GM19372 (cell line): ENCODE data around the gene CAPN15.

ENCODE experiments used
- ATAC-seq: cut with Tn5 transposase; IDR thresholded peaks from one replicate; pipeline ENCODE4 v1.9.1; 2021; ENCODE audit warnings: mild to moderate bottlenecking, low read depth, moderate library complexity; ENCODE audit not compliant: unreplicated experiment

CAPN15 gene

DNA sequence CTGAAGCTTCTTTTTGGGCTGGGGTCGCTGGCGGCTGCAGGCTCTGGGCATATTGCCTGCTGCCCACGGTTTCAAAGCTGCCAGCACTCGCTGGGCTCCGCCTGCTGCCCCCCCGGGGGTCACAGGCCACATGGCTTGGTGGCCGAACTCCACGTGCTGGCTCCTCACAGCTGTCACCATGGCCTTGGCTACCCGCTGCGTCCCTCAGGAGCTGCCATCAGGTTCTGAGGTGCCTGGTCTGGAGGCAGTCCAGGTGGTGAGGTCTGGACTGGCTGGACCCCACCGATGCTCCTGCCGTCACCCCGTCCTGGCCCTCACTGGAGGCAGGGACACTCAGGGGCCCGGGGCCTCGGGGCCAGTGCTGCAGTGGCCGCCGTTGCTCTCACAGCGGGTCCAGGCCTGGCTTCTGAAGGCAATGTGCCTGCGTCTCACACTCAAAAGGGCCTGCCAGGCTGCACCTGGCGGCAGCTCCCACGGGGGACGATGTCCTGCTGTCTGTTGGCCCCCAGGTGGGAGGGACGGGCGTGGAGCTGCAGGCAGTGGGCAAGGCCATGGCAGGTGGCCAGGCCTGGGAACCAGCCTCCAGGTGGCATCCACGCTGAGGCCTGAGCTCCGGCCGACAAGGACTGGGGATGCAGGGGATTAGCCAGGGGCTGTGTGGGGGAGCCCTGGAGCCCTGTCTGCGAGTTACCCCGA, 13.3 kb downstream of the CAPN15 start:
- ATAC-seq, result no peak

DNA sequence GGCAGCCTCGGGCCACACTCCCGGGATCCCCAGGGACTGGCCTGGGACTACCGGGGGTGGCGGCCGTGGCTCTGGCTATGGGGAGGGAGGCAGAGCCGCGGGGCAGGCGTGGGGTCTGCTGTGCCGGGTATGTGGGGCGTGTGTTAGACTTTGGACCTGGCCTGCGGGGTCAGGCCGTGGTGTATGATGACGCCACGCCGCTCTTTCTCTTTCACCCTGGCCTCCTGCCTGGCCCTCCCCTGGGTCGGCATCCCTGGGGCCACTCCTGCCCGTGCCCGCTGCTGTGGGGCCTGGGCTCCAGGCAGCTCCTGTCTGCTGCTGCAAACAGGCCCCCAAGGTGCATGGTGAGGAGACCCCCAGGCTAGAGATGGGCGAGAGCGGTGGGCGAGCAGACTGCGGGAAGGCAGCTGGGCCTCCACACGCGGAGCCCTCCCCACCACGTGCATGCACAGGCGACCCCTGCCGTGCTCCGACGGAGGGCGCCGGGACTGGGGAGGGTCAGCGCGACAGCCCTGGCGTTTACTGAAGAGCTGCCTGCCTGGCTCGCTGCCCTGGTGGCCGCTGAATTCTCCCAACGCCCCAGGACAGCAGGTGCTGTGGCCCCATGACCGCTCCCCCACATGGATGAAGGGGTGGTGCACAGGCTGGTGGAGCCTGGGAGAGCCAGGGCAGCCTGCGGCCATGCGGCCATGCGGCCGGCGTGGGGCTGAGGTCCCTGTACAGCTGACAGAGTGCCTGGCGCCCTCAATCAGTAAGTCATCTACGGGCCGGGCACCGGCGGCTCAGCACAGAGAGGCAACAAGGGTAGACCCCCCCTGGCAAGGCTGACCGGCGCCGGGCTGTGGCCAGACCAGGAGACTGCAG, 16.0 kb downstream of the CAPN15 start:
- ATAC-seq, result no peak

DNA sequence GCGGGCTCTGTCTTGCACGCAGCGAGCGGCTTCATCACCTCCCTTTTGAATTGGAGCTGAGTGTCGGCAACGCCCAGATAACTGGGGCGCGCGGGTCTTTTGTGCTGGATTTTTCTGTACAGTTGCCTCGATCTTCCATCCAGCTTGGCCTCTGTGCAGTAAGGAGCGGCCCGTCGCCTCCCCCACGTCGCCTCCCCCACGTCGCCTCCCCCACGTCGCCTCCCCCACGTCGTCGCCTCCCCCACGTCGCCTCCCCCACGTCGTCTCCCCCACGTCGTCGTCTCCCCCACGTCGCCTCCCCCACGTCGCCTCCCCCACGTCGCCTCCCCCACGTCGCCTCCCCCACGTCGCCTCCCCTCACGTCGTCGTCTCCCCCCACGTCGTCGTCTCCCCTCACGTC, 17.0 kb downstream of the CAPN15 start:
- no peak for ATAC-seq

DNA sequence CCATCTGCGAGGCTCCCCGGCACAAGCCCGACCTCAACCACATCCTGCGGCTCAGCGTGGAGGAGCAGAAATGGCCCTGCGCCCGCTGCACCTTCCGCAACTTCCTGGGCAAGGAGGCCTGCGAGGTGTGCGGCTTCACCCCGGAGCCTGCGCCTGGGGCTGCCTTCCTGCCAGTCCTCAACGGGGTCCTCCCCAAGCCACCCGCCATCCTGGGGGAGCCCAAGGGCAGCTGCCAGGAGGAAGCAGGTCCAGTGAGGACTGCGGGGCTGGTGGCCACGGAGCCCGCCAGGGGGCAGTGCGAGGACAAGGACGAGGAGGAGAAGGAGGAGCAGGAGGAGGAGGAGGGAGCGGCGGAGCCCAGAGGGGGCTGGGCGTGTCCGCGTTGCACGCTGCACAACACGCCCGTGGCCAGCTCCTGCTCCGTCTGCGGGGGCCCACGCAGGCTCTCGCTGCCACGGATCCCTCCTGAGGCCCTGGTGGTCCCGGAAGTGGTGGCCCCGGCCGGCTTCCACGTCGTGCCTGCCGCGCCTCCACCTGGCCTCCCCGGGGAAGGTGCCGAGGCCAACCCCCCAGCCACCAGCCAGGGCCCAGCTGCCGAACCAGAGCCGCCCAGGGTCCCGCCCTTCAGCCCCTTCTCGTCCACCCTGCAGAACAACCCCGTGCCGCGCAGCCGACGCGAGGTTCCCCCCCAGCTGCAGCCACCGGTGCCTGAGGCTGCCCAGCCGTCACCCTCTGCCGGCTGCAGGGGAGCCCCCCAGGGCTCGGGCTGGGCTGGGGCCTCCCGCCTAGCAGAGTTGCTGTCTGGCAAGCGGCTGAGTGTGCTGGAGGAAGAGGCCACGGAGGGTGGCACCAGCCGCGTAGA, 19.6 kb downstream of the CAPN15 start:
- ATAC-seq, result no peak

DNA sequence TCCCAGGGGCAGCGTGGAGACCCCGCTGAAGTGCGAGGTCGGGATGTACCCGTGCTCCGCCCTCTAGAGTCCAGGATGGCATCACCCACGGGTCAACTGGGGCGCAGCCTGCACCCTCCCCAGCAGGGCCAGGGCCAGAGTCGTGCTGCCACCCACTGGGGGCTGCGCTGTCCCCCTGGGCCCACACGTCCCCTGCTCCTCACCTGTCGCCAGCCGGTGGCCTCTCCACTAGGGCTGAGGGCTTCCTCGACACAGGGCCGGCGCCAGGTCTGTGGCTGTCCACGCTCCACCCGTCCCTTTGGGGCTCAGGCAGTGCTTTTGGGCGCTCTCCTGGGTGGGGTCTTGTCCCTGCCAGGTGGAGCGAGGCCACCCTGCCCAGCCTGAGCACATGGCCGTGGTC, 21.1 kb downstream of the CAPN15 start:
- no peak for ATAC-seq

DNA sequence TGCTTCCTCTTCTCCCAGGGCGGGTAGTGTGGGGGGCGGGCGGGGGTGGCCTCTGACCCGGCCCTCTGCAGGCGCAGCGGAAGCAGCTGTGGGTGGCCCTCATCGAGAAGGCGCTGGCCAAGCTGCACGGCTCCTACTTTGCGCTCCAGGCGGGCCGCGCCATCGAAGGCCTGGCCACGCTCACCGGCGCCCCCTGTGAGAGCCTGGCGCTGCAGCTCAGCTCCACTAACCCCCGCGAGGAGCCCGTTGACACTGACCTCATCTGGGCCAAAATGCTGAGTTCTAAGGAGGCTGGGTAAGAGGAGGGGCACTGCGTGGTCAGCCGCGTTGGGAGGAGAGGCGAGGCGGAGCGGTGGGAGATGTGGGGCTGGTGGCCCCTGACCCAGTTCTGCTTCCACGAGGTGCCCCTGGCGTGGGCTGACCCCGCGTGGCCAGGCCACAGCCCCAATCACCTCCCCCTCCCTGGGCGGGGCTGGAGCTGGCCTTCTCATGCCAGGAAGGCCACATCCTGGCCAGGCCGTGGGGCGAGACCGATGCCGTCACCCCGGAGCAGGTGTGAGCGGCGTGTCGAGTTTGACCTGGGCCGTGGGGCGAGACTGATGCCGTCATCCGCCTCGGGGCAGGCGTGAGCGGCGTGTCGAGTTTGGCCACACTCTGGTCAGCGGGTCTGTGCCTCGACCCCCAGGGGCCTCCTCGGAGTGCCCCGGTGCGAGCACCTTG, 22.2 kb downstream of the CAPN15 start:
- ATAC-seq, result no peak

DNA sequence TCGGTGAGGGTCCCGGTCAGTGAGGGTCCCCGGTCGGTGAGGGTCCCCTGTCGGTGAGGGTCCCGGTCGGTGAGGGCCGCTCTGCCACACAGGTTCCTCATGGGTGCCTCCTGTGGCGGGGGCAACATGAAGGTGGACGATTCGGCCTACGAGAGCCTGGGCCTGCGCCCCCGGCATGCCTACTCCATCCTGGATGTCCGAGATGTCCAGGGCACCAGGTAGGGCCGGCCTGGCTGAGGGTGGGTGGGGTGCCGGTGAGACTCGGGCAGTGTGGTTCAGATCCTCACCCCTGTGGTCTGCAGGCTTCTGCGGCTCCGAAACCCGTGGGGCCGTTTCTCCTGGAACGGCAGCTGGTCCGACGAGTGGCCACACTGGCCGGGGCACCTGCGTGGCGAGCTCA, 23.7 kb downstream of the CAPN15 start:
- no peak for ATAC-seq

DNA sequence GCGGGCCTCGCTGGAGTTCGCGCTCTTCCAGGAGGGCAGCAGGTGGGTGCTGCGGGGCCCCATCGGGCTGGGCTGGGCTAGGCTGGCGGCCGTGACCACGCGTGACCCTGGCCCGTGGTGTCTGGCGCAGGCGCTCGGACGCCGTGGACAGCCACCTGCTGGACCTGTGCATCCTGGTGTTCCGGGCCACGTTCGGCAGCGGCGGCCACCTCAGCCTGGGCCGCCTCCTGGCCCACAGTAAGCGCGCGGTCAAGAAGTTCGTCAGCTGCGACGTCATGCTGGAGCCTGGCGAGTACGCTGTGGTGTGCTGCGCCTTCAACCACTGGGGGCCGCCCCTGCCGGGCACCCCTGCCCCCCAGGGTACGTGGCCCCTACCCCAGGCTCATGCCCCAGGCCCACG, 24.7 kb downstream of the CAPN15 start:
- no peak for ATAC-seq

DNA sequence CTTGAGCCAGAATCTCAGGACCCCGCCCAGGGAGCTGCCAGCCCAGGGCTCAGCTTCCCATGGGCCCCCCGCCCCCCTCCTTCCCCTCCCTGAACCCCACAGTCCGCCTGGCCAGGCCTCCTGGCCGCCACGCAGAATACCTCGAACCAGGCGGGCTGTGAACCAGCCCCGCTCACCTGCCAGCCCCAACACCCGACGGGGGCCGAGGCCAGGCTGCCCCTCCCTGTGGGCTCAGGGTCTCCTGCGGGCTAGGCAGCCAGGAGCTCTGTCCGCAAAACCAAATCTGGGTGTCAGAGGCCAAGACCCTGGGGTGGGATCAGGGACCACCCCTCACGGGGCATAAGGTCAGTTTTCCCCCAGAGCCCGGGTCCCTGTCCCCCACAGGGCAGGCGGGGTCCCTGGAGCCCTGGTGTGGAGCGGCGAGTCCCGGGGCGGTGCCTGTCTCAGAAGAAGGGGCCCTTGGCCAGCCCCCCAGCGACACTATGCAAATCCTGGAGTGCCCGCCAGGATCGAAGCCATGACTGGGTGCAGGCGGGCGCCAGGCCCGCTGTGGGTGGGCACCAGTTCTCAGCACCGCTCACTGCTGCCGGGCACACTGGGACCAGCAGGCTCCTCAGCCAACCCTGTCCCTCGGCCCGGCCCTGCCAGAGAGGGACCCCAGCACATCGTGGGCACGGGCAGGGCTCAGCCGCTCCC, 26.2 kb downstream of the CAPN15 start:
- no peak for ATAC-seq

DNA sequence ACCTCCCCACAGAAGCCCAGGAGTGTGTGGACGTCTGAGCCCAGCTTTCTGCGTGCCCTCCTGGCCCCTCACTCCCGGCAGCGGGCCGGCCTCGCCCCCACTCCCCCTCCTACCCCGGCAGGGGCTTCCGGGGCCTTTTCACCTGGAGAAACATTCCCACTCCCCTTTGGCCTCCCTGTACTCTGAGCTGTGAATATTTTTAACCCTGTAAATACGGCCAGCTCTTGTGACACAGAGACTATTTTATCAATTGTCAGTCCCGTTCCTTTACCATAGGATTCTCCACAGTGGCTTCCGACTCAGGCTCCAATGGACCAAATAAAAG, 26.7 kb downstream of the CAPN15 start:
- ATAC-seq, result no peak

DNA sequence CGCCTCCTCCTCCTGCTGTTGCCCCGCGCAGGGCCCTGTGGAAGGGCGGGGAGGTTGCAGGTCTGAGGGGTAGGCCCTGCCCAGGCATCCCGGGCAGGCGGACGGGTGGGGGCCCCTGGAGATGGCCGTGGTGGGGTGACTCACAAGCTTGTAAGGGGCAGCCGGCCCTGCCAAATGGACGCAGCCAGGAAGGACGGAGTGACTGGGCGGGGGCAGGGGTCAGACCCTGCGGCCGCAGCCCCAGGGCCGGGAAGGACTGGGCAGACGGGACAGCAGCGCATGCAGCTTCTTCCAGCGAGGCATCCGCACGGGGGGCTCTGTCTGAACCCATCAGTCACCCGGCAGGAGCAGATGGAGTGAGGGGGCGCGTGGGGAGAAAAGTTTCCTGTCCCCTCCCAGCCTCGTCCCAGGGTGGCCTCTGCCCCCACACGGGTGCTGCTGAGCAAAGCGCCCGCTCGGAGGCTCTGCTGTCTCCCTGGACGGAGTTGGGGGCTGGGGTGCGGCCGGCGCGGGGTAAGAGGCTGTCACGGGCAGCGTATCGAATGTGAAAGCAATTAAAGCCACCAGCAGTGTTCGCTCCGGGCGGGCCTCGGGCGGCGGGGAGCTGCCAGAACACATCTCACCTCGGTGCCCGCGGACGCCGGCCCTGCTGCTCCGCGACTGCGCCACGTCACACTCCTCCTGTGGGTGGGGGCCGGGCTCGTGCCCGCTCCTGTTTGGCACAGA, 27.3 kb downstream of the CAPN15 start:
- ATAC-seq, result no peak

DNA sequence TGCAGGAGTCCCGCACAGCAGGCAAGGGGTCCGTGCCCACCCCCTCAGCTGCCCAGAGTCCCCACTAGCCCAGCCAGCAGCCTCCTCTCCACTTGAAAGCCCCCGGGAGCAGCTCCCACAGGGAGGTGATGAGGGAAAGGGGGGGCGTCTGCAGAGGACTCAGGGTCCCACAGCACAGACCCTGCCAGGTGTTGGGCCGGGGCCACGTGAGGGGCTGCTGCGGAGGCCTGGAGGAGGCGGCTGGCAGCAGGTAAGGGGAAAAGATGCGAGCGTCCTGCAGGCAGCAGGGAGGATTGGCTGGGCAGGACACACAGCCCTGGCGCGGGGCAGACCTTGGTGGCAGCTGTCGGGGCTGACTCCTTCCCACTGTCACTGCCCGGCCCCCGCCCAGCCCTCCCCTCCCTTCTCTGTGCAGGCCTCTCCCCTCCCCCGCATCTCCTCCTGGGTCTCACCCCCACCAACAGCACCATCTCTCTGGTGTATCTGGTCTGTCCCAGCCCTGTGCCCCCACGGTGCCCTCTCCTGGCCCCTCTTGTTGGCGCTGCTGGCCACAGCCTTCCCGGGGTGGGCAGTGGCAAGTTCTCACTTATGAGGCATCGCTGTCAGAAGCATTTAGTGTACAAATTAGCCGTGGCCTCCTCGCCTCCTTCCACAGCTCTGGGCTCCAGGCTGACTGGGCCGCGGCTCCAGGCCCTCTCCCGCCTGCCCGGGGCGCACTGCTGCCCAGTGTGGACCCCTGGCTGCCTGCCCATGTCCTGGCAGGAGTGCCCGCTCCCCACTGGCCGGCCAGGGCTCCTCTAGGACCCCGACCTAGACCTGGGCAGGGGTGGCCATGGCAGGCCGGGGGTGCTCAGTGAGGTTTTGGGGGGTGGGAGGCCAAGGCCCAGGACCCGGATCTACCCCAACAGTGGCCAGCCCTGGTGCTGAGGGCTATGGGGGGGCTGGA, 28.3 kb downstream of the CAPN15 start:
- ATAC-seq, result no peak

DNA sequence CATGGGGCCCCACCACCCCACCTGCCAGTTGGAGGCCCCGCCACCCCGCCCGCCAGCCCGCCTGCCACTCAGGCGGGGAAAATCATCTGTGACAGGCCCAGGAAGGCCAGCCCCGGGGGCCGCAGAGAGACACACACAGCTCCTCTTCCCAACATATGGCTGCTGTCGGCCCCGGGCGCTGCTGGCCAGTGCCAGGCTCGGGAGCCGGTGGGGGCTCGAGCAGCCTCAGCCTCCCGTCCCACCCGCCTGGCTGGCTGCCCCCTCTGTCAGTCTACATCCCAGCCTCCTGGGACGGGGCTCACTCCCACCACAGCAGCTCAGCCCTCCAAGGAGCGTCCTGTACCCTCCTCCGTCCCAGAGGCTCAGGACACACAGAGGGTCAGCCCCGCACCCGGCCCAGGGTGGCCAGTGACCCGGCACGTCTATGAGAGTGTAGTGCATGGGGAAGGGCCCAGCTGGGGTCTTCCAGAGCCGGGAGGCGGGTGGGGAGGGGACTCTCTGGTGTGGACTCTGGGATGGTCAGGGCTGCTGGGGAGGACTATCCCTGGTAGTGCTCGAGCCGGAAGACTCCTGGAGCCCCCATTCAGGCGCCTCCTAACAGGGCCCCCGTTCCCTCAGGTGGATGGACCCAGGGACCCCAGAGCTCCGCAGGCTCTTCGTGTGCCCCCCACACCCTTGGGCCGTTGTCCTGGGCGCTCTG, 29.1 kb downstream of the CAPN15 start:
- no peak for ATAC-seq

DNA sequence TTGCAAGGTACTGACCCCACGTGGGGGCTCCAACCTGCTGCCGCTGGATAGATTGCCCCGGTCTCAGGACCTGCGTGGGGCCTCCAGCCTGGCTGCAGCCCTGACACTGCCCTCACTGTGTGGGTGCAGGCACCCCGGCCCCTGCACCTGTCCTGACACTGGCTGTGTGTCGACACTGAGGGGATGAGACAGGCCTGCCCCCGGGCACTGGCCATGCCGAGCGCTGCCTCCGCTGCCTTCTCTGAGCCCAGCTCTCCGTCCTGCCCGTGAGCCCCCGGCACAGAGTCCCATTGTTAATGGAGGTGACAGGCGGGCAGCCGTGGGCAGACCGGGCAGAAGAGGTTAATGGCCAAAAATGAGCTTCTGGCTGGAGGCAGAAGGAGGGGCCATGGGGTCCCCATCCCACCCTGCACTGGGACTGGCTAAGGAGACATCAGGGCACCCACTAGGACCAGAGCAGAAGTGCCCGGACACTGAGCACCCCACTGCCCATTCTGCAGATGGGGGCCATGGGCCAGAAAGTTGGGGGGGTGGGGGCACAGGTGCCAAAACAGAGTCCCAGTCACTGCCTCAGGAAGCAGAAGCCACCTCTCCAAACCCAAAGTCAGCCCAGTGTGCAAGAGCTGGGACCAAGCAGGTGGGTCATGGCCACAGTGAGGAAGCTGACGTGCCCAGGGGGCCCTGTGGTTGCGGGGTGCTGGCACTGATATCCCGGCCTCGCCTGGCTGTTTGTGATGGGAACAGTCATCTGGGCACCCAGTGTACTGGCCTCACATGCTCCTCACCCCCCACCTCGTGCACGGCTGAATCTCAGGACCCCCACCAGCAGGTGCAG, 30.2 kb downstream of the CAPN15 start:
- ATAC-seq, result no peak

DNA sequence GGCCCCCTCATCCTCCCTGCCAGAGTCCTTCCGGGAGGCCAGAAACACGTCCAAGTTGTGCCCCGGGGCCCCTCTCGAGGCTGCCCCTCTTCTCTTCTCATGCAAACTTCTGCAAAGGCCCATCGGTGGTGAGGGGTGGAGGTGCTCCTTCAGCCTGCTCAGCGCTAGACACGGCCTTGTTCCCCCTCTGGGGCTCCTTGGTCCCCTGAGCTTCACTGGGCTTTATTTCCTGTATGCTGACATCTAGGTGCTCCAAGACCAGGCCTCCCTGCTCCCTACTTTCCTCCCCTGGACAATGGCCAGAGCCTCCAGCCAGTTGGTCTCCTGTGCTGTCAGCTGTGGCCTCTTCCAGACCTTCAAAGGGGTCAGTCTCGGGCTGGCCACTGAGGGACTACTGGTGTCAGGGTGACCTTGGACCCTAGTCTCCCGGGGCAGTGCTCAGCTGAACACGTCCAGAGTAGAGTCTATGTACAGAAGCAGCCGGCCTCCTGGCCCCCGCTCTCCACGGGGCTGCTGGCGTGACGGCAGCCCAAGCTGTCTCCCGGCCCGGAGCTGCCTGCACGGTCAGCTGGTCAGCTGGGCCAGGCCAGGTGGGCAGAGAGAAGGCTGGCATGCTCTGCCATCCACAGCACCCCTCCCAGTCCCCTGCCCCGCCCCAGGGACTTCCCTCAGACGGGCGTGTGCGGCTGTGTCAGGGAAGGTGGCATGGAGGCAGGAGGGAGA, 30.9 kb downstream of the CAPN15 start:
- no peak for ATAC-seq

DNA sequence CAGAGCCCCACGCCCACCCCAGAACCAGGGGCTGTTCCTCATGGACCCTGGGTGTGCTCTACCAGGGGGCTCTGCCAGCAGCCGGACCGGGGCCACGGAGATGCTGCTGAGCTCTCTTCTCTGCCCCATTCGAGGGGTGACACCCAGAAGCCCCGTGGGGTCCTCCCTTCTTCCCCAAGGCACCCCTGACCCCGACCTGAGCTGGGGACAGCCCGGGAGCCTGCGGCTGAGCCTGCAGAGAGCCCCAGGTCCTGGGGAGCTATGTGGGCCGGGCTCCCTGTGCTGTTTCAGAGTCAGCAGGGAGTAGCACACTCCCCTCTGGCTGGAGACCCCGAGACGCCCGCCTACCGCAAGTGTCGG, 31.5 kb downstream of the CAPN15 start:
- ATAC-seq, result no peak
